Astrocyte (in vitro differentiated cells and primary cell): ENCODE results near the gene USO1.

Experiments
- EZH2 ChIP-seq: IDR thresholded peaks from 2 replicates; pipeline ENCODE4 v1.6.1; 2012; ENCODE audit warnings: mild to moderate bottlenecking, low read length, inconsistent platforms; ENCODE audit not compliant: insufficient read depth
- TF ChIP-seq, protein P1 (sequence below): IDR thresholded peaks from 2 replicates; pipeline ENCODE4 v1.5.1; 2011; ENCODE audit warnings: low read depth, mild to moderate bottlenecking, inconsistent platforms, low read length, moderate library complexity; ENCODE audit not compliant: insufficient read depth

DNA sequence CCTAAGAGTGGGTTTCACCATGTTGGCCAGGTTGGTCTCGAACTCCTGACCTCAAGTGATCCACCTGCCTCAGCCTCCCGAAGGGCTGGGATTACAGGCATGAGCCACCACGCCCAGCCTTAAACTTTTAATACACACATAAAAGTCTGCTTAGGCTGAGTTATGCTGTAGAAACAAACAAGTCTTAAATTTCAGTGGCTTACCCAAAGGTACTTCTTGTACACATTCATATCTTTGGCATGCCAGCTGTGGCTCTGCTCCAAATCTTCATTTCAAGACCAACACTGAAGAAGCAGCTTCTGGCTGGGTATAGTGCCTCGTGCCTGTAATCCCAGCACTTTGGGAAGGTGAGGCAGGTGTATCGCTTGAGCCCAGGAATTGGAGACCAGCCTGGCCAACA, 97.6 kb downstream of the USO1 start:
- TF ChIP-seq, protein P1, sequence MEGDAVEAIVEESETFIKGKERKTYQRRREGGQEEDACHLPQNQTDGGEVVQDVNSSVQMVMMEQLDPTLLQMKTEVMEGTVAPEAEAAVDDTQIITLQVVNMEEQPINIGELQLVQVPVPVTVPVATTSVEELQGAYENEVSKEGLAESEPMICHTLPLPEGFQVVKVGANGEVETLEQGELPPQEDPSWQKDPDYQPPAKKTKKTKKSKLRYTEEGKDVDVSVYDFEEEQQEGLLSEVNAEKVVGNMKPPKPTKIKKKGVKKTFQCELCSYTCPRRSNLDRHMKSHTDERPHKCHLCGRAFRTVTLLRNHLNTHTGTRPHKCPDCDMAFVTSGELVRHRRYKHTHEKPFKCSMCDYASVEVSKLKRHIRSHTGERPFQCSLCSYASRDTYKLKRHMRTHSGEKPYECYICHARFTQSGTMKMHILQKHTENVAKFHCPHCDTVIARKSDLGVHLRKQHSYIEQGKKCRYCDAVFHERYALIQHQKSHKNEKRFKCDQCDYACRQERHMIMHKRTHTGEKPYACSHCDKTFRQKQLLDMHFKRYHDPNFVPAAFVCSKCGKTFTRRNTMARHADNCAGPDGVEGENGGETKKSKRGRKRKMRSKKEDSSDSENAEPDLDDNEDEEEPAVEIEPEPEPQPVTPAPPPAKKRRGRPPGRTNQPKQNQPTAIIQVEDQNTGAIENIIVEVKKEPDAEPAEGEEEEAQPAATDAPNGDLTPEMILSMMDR = no peak
- TF ChIP-seq EZH2 = no peak
